K562 (cell line): Measurements from ENCODE around the gene NLRP6. TPM values are rescaled to one million over a fixed set of nuclear protein-coding genes. Genes with fewer than 3 reads are reported as not detected.
A peak's percentile ranks its signal among the peaks of the same experiment; 100 is the strongest.

ENCODE experiments used
- GABPB2 ChIP-seq: fragments of 250-450 bp; sonication (Bioruptor Pico); conservative IDR thresholded peaks from 2 replicates; pipeline ENCODE4 v1.5.1; 2021; ENCODE audit warnings: mild to moderate bottlenecking
- HDAC8 ChIP-seq: fragments of 450-650 bp; IDR thresholded peaks from 2 replicates; pipeline ENCODE4 v1.6.1; 2016; ENCODE audit warnings: mild to moderate bottlenecking, missing genetic modification characterization, moderate library complexity, missing compliant biosample characterization
- HMGN3 ChIP-seq: IDR thresholded peaks from 2 replicates; pipeline ENCODE4 v1.6.1; 2011; ENCODE audit warnings: borderline replicate concordance, low read depth, mild to moderate bottlenecking, mixed read lengths, low read length; ENCODE audit not compliant: insufficient read length; ENCODE audit errors: extremely low read depth
- IRF1 ChIP-seq: sonication (generic); formaldehyde crosslinking; IDR thresholded peaks from 2 replicates; pipeline ENCODE4 v1.8.0; 2022; ENCODE audit warnings: missing genetic modification reagents, mild to moderate bottlenecking, borderline replicate concordance
- KAT8 ChIP-seq: fragments of 450-650 bp; IDR thresholded peaks from 2 replicates; pipeline ENCODE4 v1.6.1; 2016; ENCODE audit warnings: low read depth, mild to moderate bottlenecking
- MGA ChIP-seq: fragments of 450-650 bp; IDR thresholded peaks from 2 replicates; pipeline ENCODE4 v1.6.1; 2016; ENCODE audit warnings: mild to moderate bottlenecking, moderate library complexity
- NFXL1 ChIP-seq: fragments of 450-650 bp; formaldehyde crosslinking; IDR thresholded peaks from 2 replicates; pipeline ENCODE4 v1.4.0; 2021; ENCODE audit warnings: mild to moderate bottlenecking
- NR2C2 ChIP-seq, 2 experiments: fragments of 200-800 bp in 1 of 2; sonication (Bioruptor generic) in 1 of 2; sonication (generic) in 1 of 2; formaldehyde crosslinking in 1 of 2; IDR thresholded peaks; 2 replicates each; pipeline versions ENCODE4 v1.6.1 to v1.8.0; 2016 to 2022; ENCODE audit warnings: mild to moderate bottlenecking in 1 of 2, missing compliant biosample characterization in 1 of 2, missing genetic modification characterization in 1 of 2, missing genetic modification reagents in 1 of 2
- RHOXF2B ChIP-seq: fragments of 250-450 bp; sonication (Bioruptor Pico); conservative IDR thresholded peaks from 2 replicates; pipeline ENCODE4 v1.5.1; 2021
- ZBTB34 ChIP-seq: fragments of 250-450 bp; sonication (Bioruptor Pico); IDR thresholded peaks from 2 replicates; pipeline ENCODE4 v1.8.0; 2021; ENCODE audit warnings: mild to moderate bottlenecking, moderate library complexity
- ZNF224 ChIP-seq: sonication (generic); formaldehyde crosslinking; IDR thresholded peaks from 2 replicates; pipeline ENCODE4 v1.8.0; 2022; ENCODE audit warnings: mild to moderate bottlenecking, missing genetic modification reagents
- ZNF232 ChIP-seq: sonication (generic); formaldehyde crosslinking; IDR thresholded peaks from 2 replicates; pipeline ENCODE4 v1.8.0; 2022; ENCODE audit warnings: mild to moderate bottlenecking, missing genetic modification reagents
- ZNF253 ChIP-seq: fragments of 250-450 bp; sonication (Bioruptor Pico); conservative IDR thresholded peaks from 2 replicates; pipeline ENCODE4 v1.6.1; 2021; ENCODE audit warnings: mild to moderate bottlenecking
- polyA plus RNA-seq, 8 experiments: library from polyadenylated mRNA; depleted of rRNA in 4 of 8; stranded (reverse) in 5 of 8; unstranded in 3 of 8; fragments of >200 nt; fragmentation: Nextera tagmentation in 2 of 8; fragmentation: Illumina TruSeq in 1 of 8; extraction: Ambion mirVana in 2 of 8; extraction: Trizol in 1 of 8; gene quantifications; 2 replicates each; pipeline versions ENCODE4 v1.2.1 to v1.2.3, GENCODE V29; 2011 to 2014; ENCODE audit warnings: inconsistent platforms in 1 of 8, missing spikeins in 1 of 8
- total RNA-seq, 7 experiments: library from RNA; depleted of rRNA in 6 of 7; stranded (reverse); fragments of >200 nt in 6 of 7; fragmentation: Illumina TruSeq in 2 of 7; extraction: Trizol in 2 of 7; gene quantifications; 2 replicates each; pipeline versions ENCODE4 v1.2.1 to v1.2.3, GENCODE V29; 2011 to 2021; ENCODE audit warnings: low replicate concordance in 1 of 7

The NLRP6 gene
- total and polyA plus RNA-seq, 9 of the 15 experiments (the other 6 are each of a cell fraction or from before 2014, with no cell fraction given) = 0.03 to 0.18 (median 0.15) TPM; not detected in 5

DNA sequence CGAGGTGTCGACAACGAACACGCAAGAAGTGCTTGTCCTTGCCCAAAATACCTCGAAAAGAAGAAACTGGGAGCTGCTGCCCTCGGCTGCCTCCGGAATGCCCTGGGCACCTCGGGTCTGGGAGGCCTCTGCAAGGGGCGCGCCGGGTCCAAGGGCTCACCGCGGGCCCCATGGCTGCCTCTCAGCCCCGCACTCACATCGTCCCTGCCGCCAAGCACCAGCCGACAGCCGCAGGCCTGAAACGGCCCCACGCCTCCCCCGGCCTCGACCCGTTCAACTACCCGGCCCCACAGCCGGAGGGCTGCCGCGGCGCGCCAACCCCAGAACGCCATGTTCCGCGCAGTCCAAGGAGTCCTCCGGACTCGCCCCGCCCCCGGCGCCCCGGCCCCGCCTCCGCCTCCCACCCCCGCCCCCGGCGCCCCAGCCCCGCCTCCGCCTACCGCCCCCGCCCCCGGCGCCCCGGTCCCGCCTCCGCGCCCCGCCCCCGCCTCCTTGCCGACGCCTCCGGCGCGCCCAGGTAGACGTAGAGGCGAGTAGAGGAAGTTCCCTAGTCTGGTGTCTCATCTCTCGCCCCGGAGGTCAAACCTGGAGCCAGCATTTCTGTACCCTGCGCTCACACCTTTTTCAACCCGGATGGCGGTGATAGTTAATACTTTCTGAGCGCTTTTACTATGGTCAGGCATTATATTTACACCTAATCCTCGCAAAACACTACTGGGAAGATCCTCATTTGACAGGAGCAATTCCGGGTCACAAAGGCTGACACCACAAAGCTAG lies 42.0 kb upstream of the NLRP6 start, which contains the start of gene SIRT3 (continued):
- TF ChIP-seq MGA (no peak; the same call in 1 of the 2 replicates), NFXL1 (CRISPR knock-in tag) (no peak), ZNF224 (CRISPR knock-in tag) (no peak), IRF1 (CRISPR knock-in tag) (no peak), ZNF253 (CRISPR knock-in tag) (no peak), HDAC8 (no peak), NR2C2 (CRISPR knock-in tag; IDR thresholded peaks at IDR 0.05) (no peak), NR2C2 (tag; IDR thresholded peaks at IDR 0.05) (peak; percentile 95), RHOXF2B (no peak), ZBTB34 (CRISPR knock-in tag) (no peak), HMGN3 (peak; percentile 62), GABPB2 (no peak), ZNF232 (CRISPR knock-in tag) (no peak), KAT8 (no peak)
